ENCODE data around the gene SIMC1.

Gene SIMC1

DNA sequence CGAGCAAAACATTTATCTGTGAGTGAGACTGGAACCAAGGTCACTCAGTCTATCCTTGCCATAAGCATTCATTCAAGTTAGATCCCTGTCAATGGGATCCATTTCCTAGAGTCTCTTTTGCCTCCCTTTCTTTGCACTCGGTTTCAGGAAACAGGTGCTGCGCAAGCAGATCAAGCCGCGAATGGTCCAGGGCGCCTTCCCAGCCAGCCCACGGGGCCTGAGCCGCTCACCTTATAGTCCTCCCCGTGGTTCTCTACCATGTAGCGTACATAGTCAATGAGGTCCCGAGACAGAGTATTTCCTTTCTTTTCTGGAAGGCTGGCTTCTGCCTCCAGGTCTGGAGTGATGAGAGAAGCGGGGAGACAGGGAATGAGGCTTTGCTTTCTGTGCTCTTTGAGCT is 146.8 kb downstream of the SIMC1 start:
- H3K9me2 ChIP-seq (replicated peaks; ENCODE audit: insufficient read depth, low read length) = no peaks in the 10 kb centered on the region
- H3K36me3 ChIP-seq (replicated peaks; ENCODE audit: insufficient read depth, low read length) = peaks cover 14% of the 10 kb centered on the region; the same call in 1 of the 2 replicates
- peaks cover 5% of the 10 kb centered on the region; the same call in 1 of the 2 replicates for H3K4me1 ChIP-seq (ENCODE audit: low read length)
- H3K79me2 ChIP-seq (ENCODE audit: low read length) = peaks cover 55% of the 10 kb centered on the region
- no peak overlapping the region for H3K4me2 ChIP-seq (ENCODE audit: low read depth, low read length)
- no peak overlapping the region for H3K4me3 ChIP-seq (ENCODE audit: low read length)
- no peak for TF ChIP-seq CTCF (IDR thresholded peaks at IDR 0.05; ENCODE audit: low read length)
- H4K20me1 ChIP-seq (ENCODE audit: insufficient read depth, low read length) = peaks cover 8% of the 10 kb centered on the region; the same call in 1 of the 2 replicates
- no peak for DNase-seq
- H3K27me3 ChIP-seq (replicated peaks; ENCODE audit: insufficient read depth, low read length) = no peaks in the 10 kb centered on the region
- H2AFZ ChIP-seq (ENCODE audit: low read length) = no peak overlapping the region
- no peak overlapping the region for H3K9ac ChIP-seq (ENCODE audit: low read length)
- H3K9me3 ChIP-seq (replicated peaks; ENCODE audit: insufficient read depth, low read length) = no peaks in the 10 kb centered on the region
- no peak overlapping the region for H3K27ac ChIP-seq (ENCODE audit: low read length)
- H3F3A ChIP-seq (ENCODE audit: insufficient read depth, low read length) = peaks cover 10% of the 10 kb centered on the region; the same call in 1 of the 2 replicates

DNA sequence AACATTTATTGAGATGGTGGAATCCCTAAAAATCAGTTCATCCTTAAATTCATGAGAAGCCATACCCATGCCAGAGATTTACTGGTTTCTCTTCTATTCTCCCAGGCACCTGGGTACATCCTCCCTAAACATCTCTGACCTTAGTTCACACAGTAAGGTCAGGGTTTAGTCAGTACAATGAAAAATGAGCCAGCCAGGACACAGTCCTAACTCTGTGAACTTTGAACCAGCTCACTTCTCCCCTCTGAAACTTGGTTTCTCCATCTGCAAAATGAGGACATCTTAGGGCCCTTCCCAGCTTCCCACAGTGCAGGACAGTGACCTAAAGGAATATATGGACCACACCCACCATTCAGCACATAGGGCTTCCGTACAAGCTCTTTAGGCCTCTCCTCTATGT is 148.3 kb downstream of the SIMC1 start:
- H3K4me1 ChIP-seq (ENCODE audit: low read length) = peaks cover 5% of the 10 kb centered on the region; the same call in 1 of the 2 replicates
- no peak overlapping the region for H3K9ac ChIP-seq (ENCODE audit: low read length)
- peaks cover 14% of the 10 kb centered on the region; the same call in 1 of the 2 replicates for H3K36me3 ChIP-seq (replicated peaks; ENCODE audit: insufficient read depth, low read length)
- H3K4me3 ChIP-seq (ENCODE audit: low read length) = no peak overlapping the region
- peaks cover 69% of the 10 kb centered on the region for H3K79me2 ChIP-seq (ENCODE audit: low read length)
- no peak overlapping the region for H2AFZ ChIP-seq (ENCODE audit: low read length)
- H3K9me3 ChIP-seq (replicated peaks; ENCODE audit: insufficient read depth, low read length) = no peaks in the 10 kb centered on the region
- H3K27ac ChIP-seq (ENCODE audit: low read length) = no peak overlapping the region
- H3K27me3 ChIP-seq (replicated peaks; ENCODE audit: insufficient read depth, low read length) = no peaks in the 10 kb centered on the region
- H3K4me2 ChIP-seq (ENCODE audit: low read depth, low read length) = peak overlapping the region; percentile 63; the same call in 1 of the 2 replicates
- DNase-seq = no peak
- H3K9me2 ChIP-seq (replicated peaks; ENCODE audit: insufficient read depth, low read length) = no peaks in the 10 kb centered on the region
- peaks cover 8% of the 10 kb centered on the region; the same call in 1 of the 2 replicates for H4K20me1 ChIP-seq (ENCODE audit: insufficient read depth, low read length)
- peaks cover 7% of the 10 kb centered on the region; the same call in 1 of the 2 replicates for H3F3A ChIP-seq (ENCODE audit: insufficient read depth, low read length)
- TF ChIP-seq EZH2 (optimal IDR thresholded peaks at IDR 0.05; ENCODE audit: low read depth, low read length) (no peak), EZH2phosphoT487 (IDR thresholded peaks at IDR 0.05; ENCODE audit: low read length) (no peak), CTCF (IDR thresholded peaks at IDR 0.05; ENCODE audit: low read length) (no peak)

DNA sequence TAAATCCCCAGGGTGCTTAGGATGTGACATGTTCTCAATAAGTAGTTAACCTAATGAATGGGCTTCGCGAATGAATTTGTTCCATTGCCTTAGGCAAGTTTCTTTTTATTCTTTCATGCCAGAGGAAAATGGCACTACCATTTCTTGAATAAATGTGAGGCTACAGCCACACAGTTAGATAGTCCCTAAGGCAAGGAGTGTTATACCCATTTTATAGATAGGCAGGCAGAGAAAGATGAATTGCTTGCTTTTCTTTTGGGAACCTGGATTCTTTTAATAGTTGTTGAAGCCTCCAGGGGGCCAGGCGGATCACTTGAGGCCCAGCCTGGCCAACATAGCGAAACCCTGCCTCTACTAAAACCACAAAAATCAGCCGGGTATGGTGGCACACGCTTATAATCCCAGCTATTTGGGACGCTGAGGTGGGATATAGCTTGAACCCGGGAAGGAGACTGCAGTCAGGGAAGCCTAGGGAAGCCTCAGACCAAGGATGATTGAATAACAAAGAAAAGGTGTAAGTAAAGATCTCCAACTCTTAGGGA is 149.2 kb downstream of the SIMC1 start:
- H3K27me3 ChIP-seq (replicated peaks; ENCODE audit: insufficient read depth, low read length) = no peaks in the 10 kb centered on the region
- H3K9me3 ChIP-seq (replicated peaks; ENCODE audit: insufficient read depth, low read length) = no peaks in the 10 kb centered on the region
- TF ChIP-seq EZH2 (optimal IDR thresholded peaks at IDR 0.05; ENCODE audit: low read depth, low read length) (no peak), CTCF (IDR thresholded peaks at IDR 0.05; ENCODE audit: low read length) (peak; percentile 21; the same call in 1 of the 2 replicates)
- H3K27ac ChIP-seq (ENCODE audit: low read length) = no peak overlapping the region
- peaks cover 7% of the 10 kb centered on the region; the same call in 1 of the 2 replicates for H3F3A ChIP-seq (ENCODE audit: insufficient read depth, low read length)
- H3K9ac ChIP-seq (ENCODE audit: low read length) = peak overlapping the region; percentile 98
- no peak overlapping the region for H2AFZ ChIP-seq (ENCODE audit: low read length)
- H3K9me2 ChIP-seq (replicated peaks; ENCODE audit: insufficient read depth, low read length) = no peaks in the 10 kb centered on the region
- peaks cover 14% of the 10 kb centered on the region; the same call in 1 of the 2 replicates for H3K36me3 ChIP-seq (replicated peaks; ENCODE audit: insufficient read depth, low read length)
- peak overlapping the region; percentile 63 for H3K4me2 ChIP-seq (ENCODE audit: low read depth, low read length)
- peaks cover 8% of the 10 kb centered on the region; the same call in 1 of the 2 replicates for H4K20me1 ChIP-seq (ENCODE audit: insufficient read depth, low read length)
- H3K4me1 ChIP-seq (ENCODE audit: low read length) = peaks cover 5% of the 10 kb centered on the region; the same call in 1 of the 2 replicates
- peak; percentile 31 for DNase-seq
- H3K4me3 ChIP-seq (ENCODE audit: low read length) = peak overlapping the region; percentile 88
- peaks cover 69% of the 10 kb centered on the region for H3K79me2 ChIP-seq (ENCODE audit: low read length)

Data from MM.1S (cell line).